Measurements from ENCODE around the gene FSTL4. TPM values are rescaled to one million over a fixed set of nuclear protein-coding genes. Genes with fewer than 3 reads are reported as not detected.

Gene FSTL4
- total and polyA plus RNA-seq, 2 donors (not counting 1 experiment from before 2014, with no cell fraction given): 0.31 to 6.7 TPM

GRCh38 chr5:133356396-133356983 lies 255.9 kb downstream of the FSTL4 start:
- POLR2A ChIA-PET: no interaction called here

More at GRCh38 chr5:133356396-133356983, 255.9 kb downstream of the FSTL4 start:
- Histone ChIP-seq H3K4me1 (ENCODE audit: control insufficient read depth in 2 of 2, insufficient read depth in 2 of 2, low read length in 2 of 2) (no peaks in the 10 kb centered on the region), H2AFZ (ENCODE audit: insufficient read depth, low read depth, low read length, poor library complexity, severe bottlenecking) (no peak overlapping the region), H3K4me2 (replicated peaks; ENCODE audit: low read depth, low read length, poor library complexity, severe bottlenecking) (no peak overlapping the region), H4K20me1 (ENCODE audit: control insufficient read depth, insufficient read depth, low read length, poor library complexity, severe bottlenecking) (no peaks in the 10 kb centered on the region), H3K4me3 (ENCODE audit: control extremely low read depth in 1 of 5, extremely low read depth in 1 of 5, insufficient read depth in 1 of 5, low read depth in 2 of 5, low read length in 4 of 5) (no peak overlapping the region), H3K27me3 (replicated peaks in 1 of 4; ENCODE audit: control extremely low read depth in 1 of 4, control insufficient read depth in 3 of 4, insufficient read depth in 4 of 4, low read length in 3 of 4) (no peaks in the 10 kb centered on the region), H3K79me2 (ENCODE audit: control insufficient read depth, insufficient read depth, low read length) (no peaks in the 10 kb centered on the region), H3K36me3 (replicated peaks in 1 of 2; ENCODE audit: control extremely low read depth in 1 of 2, control insufficient read depth in 1 of 2, extremely low read depth in 1 of 2, insufficient read depth in 2 of 2, low read length in 1 of 2) (no peaks in the 10 kb centered on the region), H3K9ac (ENCODE audit: low read length) (no peak overlapping the region), H3K9me3 (ENCODE audit: control extremely low read depth in 1 of 3, control insufficient read depth in 2 of 3, insufficient read depth in 1 of 3, low read length in 2 of 3) (peaks cover 0 to 3% (median 0%) of the 10 kb centered on the region in 3 donors), H3K27ac (ENCODE audit: low read length in 2 of 2) (no peak overlapping the region)
- intact Hi-C loops (cut with micrococcal nuclease): no loop called here
- Mint-ChIP-seq H3K9me3 (ENCODE audit: insufficient read depth) (no peaks in the 10 kb centered on the region), H3K4me1 (no peaks in the 10 kb centered on the region), H3K4me3 (no peak overlapping the region), H3K27me3 (peaks cover 3% of the 10 kb centered on the region), H3K27ac (no peak overlapping the region)
- CTCF ChIA-PET: no interaction called here
- ATAC-seq (ENCODE audit: low read depth): no peak
- 93% methylated on average over 5 of the region's 5 CpGs for WGBS (ENCODE audit: insufficient coverage)
- DNase-seq: no peak
- no peak for TF ChIP-seq CTCF (IDR thresholded peaks at IDR 0.05)
- TF ChIP-seq EZH2 (IDR thresholded peaks at IDR 0.05; ENCODE audit: borderline replicate concordance, insufficient read depth, low read depth, low read length, poor library complexity, severe bottlenecking): no peak

All from B cell (primary cell).